Activated T-helper 17 cell treated with anti-CD3 and anti-CD28 coated beads, Interleukin-2, amount 50 U/mL, for 72 hours (primary cell): Measurements from ENCODE around the gene FBXL2. TPM values are rescaled to one million over a fixed set of nuclear protein-coding genes. Genes with fewer than 3 reads are reported as not detected.
A peak's percentile ranks its signal among the peaks of the same experiment; 100 is the strongest.
"Not testable (repeated sequence)": the region's sequence is repeated elsewhere in the genome, so short reads cannot be mapped to it uniquely, and the experiment has no call there.

Experiments
- ATAC-seq: fragments of 150-1000 bp; cut with Tn5 transposase; replicated peaks from 2 replicates; pipeline ENCODE4 v1.10.0; 2021; ENCODE audit warnings: mild to moderate bottlenecking, moderate library complexity
- H3K27ac Mint-ChIP-seq: one replicate; pipeline ENCODE4 v1.8.0; 2022; ENCODE audit warnings: mixed read lengths
- H3K27me3 Mint-ChIP-seq: one replicate; pipeline ENCODE4 v1.8.0; 2022; ENCODE audit warnings: mixed read lengths
- H3K36me3 Mint-ChIP-seq: one replicate; pipeline ENCODE4 v1.8.0; 2022; ENCODE audit warnings: low read depth, mild to moderate bottlenecking, mixed read lengths
- H3K4me1 Mint-ChIP-seq: one replicate; pipeline ENCODE4 v1.8.0; 2022; ENCODE audit warnings: mixed read lengths
- H3K4me3 Mint-ChIP-seq: one replicate; pipeline ENCODE4 v1.8.0; 2022; ENCODE audit warnings: mild to moderate bottlenecking, mixed read lengths
- H3K9me3 Mint-ChIP-seq: one replicate; pipeline ENCODE4 v1.8.0; 2022; ENCODE audit warnings: mixed read lengths
- total RNA-seq, 2 donors: library from RNA; stranded (reverse); gene quantifications; one replicate each; pipeline ENCODE4 v1.2.3, GENCODE V29; 2022

Gene FBXL2
- total RNA-seq, 2 donors from 2014 or later, result 0.08 to 0.11 TPM

GRCh38 chr3:33386631-33387030 lies 109.4 kb downstream of the FBXL2 start:
- peak overlapping the region; percentile 10 for H3K27ac Mint-ChIP-seq
- H3K27me3 Mint-ChIP-seq, result no peaks in the 10 kb centered on the region
- no peaks in the 10 kb centered on the region for H3K9me3 Mint-ChIP-seq
- H3K4me3 Mint-ChIP-seq, result no peak overlapping the region
- H3K36me3 Mint-ChIP-seq, result peaks cover 56% of the 10 kb centered on the region
- H3K4me1 Mint-ChIP-seq, result peaks cover 5% of the 10 kb centered on the region
- ATAC-seq, result no peak

GRCh38 chr3:33388374-33389100 lies 111.3 kb downstream of the FBXL2 start:
- Mint-ChIP-seq H3K9me3 (no peaks in the 10 kb centered on the region), H3K4me3 (no peak overlapping the region), H3K27me3 (no peaks in the 10 kb centered on the region), H3K27ac (peak overlapping the region; percentile 58), H3K4me1 (peaks cover 11% of the 10 kb centered on the region), H3K36me3 (peaks cover 76% of the 10 kb centered on the region)
- no peak for ATAC-seq

- Mint-ChIP-seq H3K4me1 (peaks cover 11% of the 10 kb centered on the region), H3K27me3 (no peaks in the 10 kb centered on the region), H3K36me3 (peaks cover 86% of the 10 kb centered on the region), H3K4me3 (no peak overlapping the region), H3K27ac (peak overlapping the region; percentile 74), H3K9me3 (no peaks in the 10 kb centered on the region)
- no peak for ATAC-seq
Measured at GRCh38 chr3:33389908-33390307, 112.7 kb downstream of the FBXL2 start.

- ATAC-seq, result peak; percentile 34
- H3K4me1 Mint-ChIP-seq, result peaks cover 11% of the 10 kb centered on the region
- peak overlapping the region; percentile 74 for H3K27ac Mint-ChIP-seq
- peaks cover 95% of the 10 kb centered on the region for H3K36me3 Mint-ChIP-seq
- no peaks in the 10 kb centered on the region for H3K9me3 Mint-ChIP-seq
- peak overlapping the region; percentile 45 for H3K4me3 Mint-ChIP-seq
- H3K27me3 Mint-ChIP-seq, result no peaks in the 10 kb centered on the region
Measured at GRCh38 chr3:33391255-33391995, 114.2 kb downstream of the FBXL2 start.

GRCh38 chr3:33392144-33392543 lies 114.9 kb downstream of the FBXL2 start:
- peak overlapping the region; percentile 74 for H3K27ac Mint-ChIP-seq
- peak overlapping the region; percentile 45 for H3K4me3 Mint-ChIP-seq
- H3K36me3 Mint-ChIP-seq, result peaks cover 95% of the 10 kb centered on the region
- H3K9me3 Mint-ChIP-seq, result no peaks in the 10 kb centered on the region
- ATAC-seq, result peak; percentile 50
- H3K4me1 Mint-ChIP-seq, result peaks cover 11% of the 10 kb centered on the region
- no peaks in the 10 kb centered on the region for H3K27me3 Mint-ChIP-seq

- no peaks in the 10 kb centered on the region for H3K9me3 Mint-ChIP-seq
- H3K36me3 Mint-ChIP-seq, result peaks cover 96% of the 10 kb centered on the region
- H3K4me3 Mint-ChIP-seq, result peak overlapping the region; percentile 45
- ATAC-seq, result peak; percentile 35
- no peaks in the 10 kb centered on the region for H3K27me3 Mint-ChIP-seq
- H3K4me1 Mint-ChIP-seq, result peaks cover 11% of the 10 kb centered on the region
- peak overlapping the region; percentile 74 for H3K27ac Mint-ChIP-seq
Measured at GRCh38 chr3:33392703-33393125, 115.5 kb downstream of the FBXL2 start.

GRCh38 chr3:33394403-33395054 lies 117.3 kb downstream of the FBXL2 start:
- Mint-ChIP-seq H3K27me3 (no peaks in the 10 kb centered on the region), H3K4me1 (peaks cover 11% of the 10 kb centered on the region), H3K36me3 (peaks cover 96% of the 10 kb centered on the region), H3K4me3 (no peak overlapping the region), H3K27ac (no peak overlapping the region), H3K9me3 (no peaks in the 10 kb centered on the region)
- ATAC-seq, result no peak

GRCh38 chr3:33395900-33396299 lies 118.7 kb downstream of the FBXL2 start:
- H3K27me3 Mint-ChIP-seq, result no peaks in the 10 kb centered on the region
- peaks cover 96% of the 10 kb centered on the region for H3K36me3 Mint-ChIP-seq
- H3K4me1 Mint-ChIP-seq, result peaks cover 11% of the 10 kb centered on the region
- no peak for ATAC-seq
- H3K9me3 Mint-ChIP-seq, result no peaks in the 10 kb centered on the region
- H3K4me3 Mint-ChIP-seq, result no peak overlapping the region
- H3K27ac Mint-ChIP-seq, result no peak overlapping the region

GRCh38 chr3:33398410-33398809 lies 121.2 kb downstream of the FBXL2 start:
- ATAC-seq, result no peak
- Mint-ChIP-seq H3K9me3 (no peaks in the 10 kb centered on the region), H3K27ac (no peak overlapping the region), H3K36me3 (peaks cover 96% of the 10 kb centered on the region), H3K4me1 (no peaks in the 10 kb centered on the region), H3K4me3 (no peak overlapping the region), H3K27me3 (no peaks in the 10 kb centered on the region)

GRCh38 chr3:33401781-33402180 lies 124.5 kb downstream of the FBXL2 start:
- no peak overlapping the region for H3K4me3 Mint-ChIP-seq
- no peaks in the 10 kb centered on the region for H3K4me1 Mint-ChIP-seq
- no peaks in the 10 kb centered on the region for H3K9me3 Mint-ChIP-seq
- no peak for ATAC-seq
- no peak overlapping the region for H3K27ac Mint-ChIP-seq
- no peaks in the 10 kb centered on the region for H3K27me3 Mint-ChIP-seq
- peaks cover 95% of the 10 kb centered on the region for H3K36me3 Mint-ChIP-seq

GRCh38 chr3:33402936-33403335 lies 125.7 kb downstream of the FBXL2 start:
- ATAC-seq, result no peak
- Mint-ChIP-seq H3K4me3 (no peak overlapping the region), H3K9me3 (no peaks in the 10 kb centered on the region), H3K4me1 (no peaks in the 10 kb centered on the region), H3K36me3 (peaks cover 95% of the 10 kb centered on the region), H3K27ac (no peak overlapping the region), H3K27me3 (no peaks in the 10 kb centered on the region)

- H3K4me3 Mint-ChIP-seq, result no peak overlapping the region
- peaks cover 95% of the 10 kb centered on the region for H3K36me3 Mint-ChIP-seq
- no peaks in the 10 kb centered on the region for H3K27me3 Mint-ChIP-seq
- no peak for ATAC-seq
- no peak overlapping the region for H3K27ac Mint-ChIP-seq
- no peaks in the 10 kb centered on the region for H3K4me1 Mint-ChIP-seq
- no peaks in the 10 kb centered on the region for H3K9me3 Mint-ChIP-seq
Measured at GRCh38 chr3:33403756-33404155, 126.5 kb downstream of the FBXL2 start.

GRCh38 chr3:33410816-33411215 lies 133.6 kb downstream of the FBXL2 start:
- H3K36me3 Mint-ChIP-seq, result peaks cover 95% of the 10 kb centered on the region
- not testable (repeated sequence) for H3K4me1 Mint-ChIP-seq, H3K4me3 Mint-ChIP-seq, H3K9me3 Mint-ChIP-seq, ATAC-seq, H3K27ac Mint-ChIP-seq, H3K27me3 Mint-ChIP-seq

GRCh38 chr3:33417066-33417673 lies 139.9 kb downstream of the FBXL2 start:
- Mint-ChIP-seq H3K4me3 (peak overlapping the region; percentile 40), H3K27me3 (no peaks in the 10 kb centered on the region)
- peak; percentile 96 for ATAC-seq

More at GRCh38 chr3:33417066-33417673, 139.9 kb downstream of the FBXL2 start:
- Mint-ChIP-seq H3K36me3 (peaks cover 94% of the 10 kb centered on the region), H3K9me3 (no peaks in the 10 kb centered on the region), H3K27ac (peak overlapping the region; percentile 87), H3K4me1 (peaks cover 17% of the 10 kb centered on the region)
